Measurements from ENCODE around the gene WDR41. TPM values are rescaled to one million over a fixed set of nuclear protein-coding genes. Genes with fewer than 3 reads are reported as not detected.
"Not testable (repeated sequence)": the region's sequence is repeated elsewhere in the genome, so short reads cannot be mapped to it uniquely, and the experiment has no call there.

The WDR41 gene
- total RNA-seq, 1 donor from 2014 or later, result 59.6 TPM

GRCh38 chr5:77499973-77500372 lies 7.9 kb upstream of the WDR41 start:
- no peak for TF ChIP-seq CTCF (conservative IDR thresholded peaks at IDR 0.05)
- no peak for DNase-seq (ENCODE audit: extremely low spot score, unreplicated experiment)
- peaks cover 43% of the 10 kb centered on the region for H3K27me3 Mint-ChIP-seq
- H3K36me3 Mint-ChIP-seq, result no peaks in the 10 kb centered on the region
- no peaks in the 10 kb centered on the region for H3K4me1 Mint-ChIP-seq (ENCODE audit: unreplicated experiment)
- no peak overlapping the region for H3K27ac Mint-ChIP-seq
- peaks cover 12% of the 10 kb centered on the region for H3K9me3 Mint-ChIP-seq
- H3K4me3 Mint-ChIP-seq, result no peak overlapping the region

GRCh38 chr5:77499441-77499840 lies 7.3 kb upstream of the WDR41 start:
- Mint-ChIP-seq H3K27ac (no peak overlapping the region), H3K4me3 (no peak overlapping the region), H3K9me3 (peaks cover 12% of the 10 kb centered on the region), H3K4me1 (ENCODE audit: unreplicated experiment) (no peaks in the 10 kb centered on the region), H3K27me3 (peaks cover 48% of the 10 kb centered on the region), H3K36me3 (no peaks in the 10 kb centered on the region)
- DNase-seq (ENCODE audit: extremely low spot score, unreplicated experiment), result no peak
- TF ChIP-seq CTCF (conservative IDR thresholded peaks at IDR 0.05), result no peak

GRCh38 chr5:77498952-77499351 lies 6.8 kb upstream of the WDR41 start:
- Mint-ChIP-seq H3K4me1 (ENCODE audit: unreplicated experiment) (no peaks in the 10 kb centered on the region), H3K36me3 (no peaks in the 10 kb centered on the region), H3K27me3 (peaks cover 46% of the 10 kb centered on the region), H3K4me3 (no peak overlapping the region), H3K9me3 (peaks cover 12% of the 10 kb centered on the region), H3K27ac (no peak overlapping the region)
- no peak for TF ChIP-seq CTCF (conservative IDR thresholded peaks at IDR 0.05)
- DNase-seq (ENCODE audit: extremely low spot score, unreplicated experiment), result no peak

GRCh38 chr5:77494935-77495334 lies 2.8 kb upstream of the WDR41 start:
- H3K36me3 Mint-ChIP-seq, result no peaks in the 10 kb centered on the region
- no peak overlapping the region for H3K4me3 Mint-ChIP-seq
- H3K27me3 Mint-ChIP-seq, result peaks cover 34% of the 10 kb centered on the region
- no peaks in the 10 kb centered on the region for H3K9me3 Mint-ChIP-seq
- no peak overlapping the region for H3K27ac Mint-ChIP-seq
- no peak for TF ChIP-seq CTCF (conservative IDR thresholded peaks at IDR 0.05)
- DNase-seq (ENCODE audit: extremely low spot score, unreplicated experiment), result no peak
- H3K4me1 Mint-ChIP-seq (ENCODE audit: unreplicated experiment), result peaks cover 8% of the 10 kb centered on the region

- no peaks in the 10 kb centered on the region for H3K9me3 Mint-ChIP-seq
- peaks cover 7% of the 10 kb centered on the region for H3K36me3 Mint-ChIP-seq
- H3K27ac Mint-ChIP-seq, result peak overlapping the region; percentile 98
- H3K4me3 Mint-ChIP-seq, result peak overlapping the region; percentile 94
- no peak for DNase-seq (ENCODE audit: extremely low spot score, unreplicated experiment)
- peaks cover 17% of the 10 kb centered on the region for H3K4me1 Mint-ChIP-seq (ENCODE audit: unreplicated experiment)
- TF ChIP-seq CTCF (conservative IDR thresholded peaks at IDR 0.05), result peak; percentile 26
- H3K27me3 Mint-ChIP-seq, result peaks cover 25% of the 10 kb centered on the region
Observed at GRCh38 chr5:77492653-77493000, 511 bp upstream of the WDR41 start.

- peak overlapping the region; percentile 94 for H3K4me3 Mint-ChIP-seq
- H3K36me3 Mint-ChIP-seq, result peaks cover 14% of the 10 kb centered on the region
- not testable (repeated sequence) for H3K9me3 Mint-ChIP-seq; DNase-seq (ENCODE audit: extremely low spot score, unreplicated experiment)
- H3K4me1 Mint-ChIP-seq (ENCODE audit: unreplicated experiment), result peaks cover 17% of the 10 kb centered on the region
- peak overlapping the region; percentile 98 for H3K27ac Mint-ChIP-seq
- H3K27me3 Mint-ChIP-seq, result peaks cover 17% of the 10 kb centered on the region
Observed at GRCh38 chr5:77490741-77491344, 1.3 kb downstream of the WDR41 start.

Measured in type B pancreatic cell (in vitro differentiated cells).